ENCODE data around the gene CROCC2. TPM values are rescaled to one million over a fixed set of nuclear protein-coding genes. Genes with fewer than 3 reads are reported as not detected.

Gene CROCC2
- total and polyA plus RNA-seq, 10 of the 15 experiments (the other 5 are each of a cell fraction or from before 2014, with no cell fraction given), result not detected

GRCh38 chr2:240987588-240987987 is 81.5 kb downstream of the CROCC2 start:
- no TSS peak for BruUV-seq (replicated peaks)
- peaks cover 0 to under 1% of the 10 kb centered on the region in 2 experiments; a peak in 1 of 4 replicates for H3K27me3 ChIP-seq (replicated peaks in 1 of 2; ENCODE audit: control insufficient read depth in 2 of 2, insufficient read depth in 2 of 2, low read length in 1 of 2)
- 46% methylated on average over 6 of the region's 6 CpGs for WGBS (ENCODE audit: insufficient coverage, insufficient replicate concordance, low lambda C conversion rate, missing lambda C conversion rate)
- ATAC-seq (peak; percentile 39), DNase-seq (ENCODE audit: low read depth, low spot score) (no peak), FAIRE-seq (no peak)
- H4K20me1 ChIP-seq (ENCODE audit: control insufficient read depth, insufficient read depth), result no peaks in the 10 kb centered on the region
- intact Hi-C loops (cut with micrococcal nuclease; ENCODE audit: unreplicated experiment) (no loop called here), in situ Hi-C loops (cut with MboI) (no loop called here)
- no peak overlapping the region for H3K4me3 ChIP-seq
- H3K79me2 ChIP-seq (ENCODE audit: control insufficient read depth, insufficient read depth, low read length), result no peaks in the 10 kb centered on the region
- TF ChIP-seq HSF1 (IDR thresholded peaks at IDR 0.05; ENCODE audit: low read depth, low read length) (no peak), ZNF24 (IDR thresholded peaks at IDR 0.05) (no peak), PML (IDR thresholded peaks at IDR 0.05; ENCODE audit: low read length) (no peak), NFXL1 (IDR thresholded peaks at IDR 0.05; ENCODE audit: borderline replicate concordance) (no peak), CEBPB (IDR thresholded peaks at IDR 0.05; ENCODE audit: borderline replicate concordance in 1 of 2, low read depth in 2 of 2, low read length in 2 of 2) (no peak), BRCA1 (IDR thresholded peaks at IDR 0.05; ENCODE audit: low read depth, low read length) (no peak), ZNF274 (IDR thresholded peaks at IDR 0.05; ENCODE audit: insufficient read depth, insufficient read length) (no peak), RELB (IDR thresholded peaks at IDR 0.05; ENCODE audit: low read depth) (no peak), NFIC (IDR thresholded peaks at IDR 0.05; ENCODE audit: low read depth, low read length) (no peak), ZBTB33 (IDR thresholded peaks at IDR 0.05) (no peak), ZNF622 (IDR thresholded peaks at IDR 0.05) (no peak), BHLHE40 (IDR thresholded peaks at IDR 0.05; ENCODE audit: borderline replicate concordance in 1 of 2, low read depth in 2 of 2, low read length in 1 of 2) (no peak), KLF5 (IDR thresholded peaks at IDR 0.05; ENCODE audit: partially characterized antibody) (no peak), SMARCA5 (IDR thresholded peaks at IDR 0.05) (no peak)
- TF ChIP-seq, protein P1, sequence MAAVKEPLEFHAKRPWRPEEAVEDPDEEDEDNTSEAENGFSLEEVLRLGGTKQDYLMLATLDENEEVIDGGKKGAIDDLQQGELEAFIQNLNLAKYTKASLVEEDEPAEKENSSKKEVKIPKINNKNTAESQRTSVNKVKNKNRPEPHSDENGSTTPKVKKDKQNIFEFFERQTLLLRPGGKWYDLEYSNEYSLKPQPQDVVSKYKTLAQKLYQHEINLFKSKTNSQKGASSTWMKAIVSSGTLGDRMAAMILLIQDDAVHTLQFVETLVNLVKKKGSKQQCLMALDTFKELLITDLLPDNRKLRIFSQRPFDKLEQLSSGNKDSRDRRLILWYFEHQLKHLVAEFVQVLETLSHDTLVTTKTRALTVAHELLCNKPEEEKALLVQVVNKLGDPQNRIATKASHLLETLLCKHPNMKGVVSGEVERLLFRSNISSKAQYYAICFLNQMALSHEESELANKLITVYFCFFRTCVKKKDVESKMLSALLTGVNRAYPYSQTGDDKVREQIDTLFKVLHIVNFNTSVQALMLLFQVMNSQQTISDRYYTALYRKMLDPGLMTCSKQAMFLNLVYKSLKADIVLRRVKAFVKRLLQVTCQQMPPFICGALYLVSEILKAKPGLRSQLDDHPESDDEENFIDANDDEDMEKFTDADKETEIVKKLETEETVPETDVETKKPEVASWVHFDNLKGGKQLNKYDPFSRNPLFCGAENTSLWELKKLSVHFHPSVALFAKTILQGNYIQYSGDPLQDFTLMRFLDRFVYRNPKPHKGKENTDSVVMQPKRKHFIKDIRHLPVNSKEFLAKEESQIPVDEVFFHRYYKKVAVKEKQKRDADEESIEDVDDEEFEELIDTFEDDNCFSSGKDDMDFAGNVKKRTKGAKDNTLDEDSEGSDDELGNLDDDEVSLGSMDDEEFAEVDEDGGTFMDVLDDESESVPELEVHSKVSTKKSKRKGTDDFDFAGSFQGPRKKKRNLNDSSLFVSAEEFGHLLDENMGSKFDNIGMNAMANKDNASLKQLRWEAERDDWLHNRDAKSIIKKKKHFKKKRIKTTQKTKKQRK (IDR thresholded peaks at IDR 0.05; ENCODE audit: low read depth, low read length), result no peak
- no peak overlapping the region for H2AFZ ChIP-seq (ENCODE audit: control insufficient read depth, low read depth, low read length)
- POLR2A ChIA-PET, result no interaction called here
- H3K36me3 ChIP-seq (ENCODE audit: control insufficient read depth in 2 of 2, insufficient read depth in 2 of 2, low read length in 1 of 2), result no peaks in the 10 kb centered on the region
- H3K4me1 ChIP-seq (ENCODE audit: control insufficient read depth, insufficient read depth, low read length), result peaks cover 13% of the 10 kb centered on the region
- H3K9ac ChIP-seq (ENCODE audit: control insufficient read depth, insufficient read depth, low read length), result no peak overlapping the region
- SMC1A ChIA-PET (ENCODE audit: uncharacterized antibody, unreplicated experiment), result no interaction called here
- no peak overlapping the region; the same call in 1 of the 2 replicates for H3K4me2 ChIP-seq (ENCODE audit: control insufficient read depth, insufficient read depth)
- RAD21 ChIA-PET (ENCODE audit: unreplicated experiment), result interaction anchor here (1.1 kb wide), 1 partner anchor 163 kb away, joined by 3 read pairs; no protein-coding TSS in a partner anchor
- CTCF ChIA-PET, result interaction anchor here (0.9 kb wide), 1 partner anchor 136 kb away, joined by 3 read pairs; no protein-coding TSS in a partner anchor
- H3K9me3 ChIP-seq (replicated peaks; ENCODE audit: control insufficient read depth, insufficient read depth, low read length), result no peaks in the 10 kb centered on the region
- no peak overlapping the region for H3K27ac ChIP-seq (ENCODE audit: control insufficient read depth, insufficient read depth)

Data from GM12878 (cell line).